Fibroblast of peridontal ligament (primary cell): ENCODE measurements around the gene SLMAP.
"Not testable (repeated sequence)": the region's sequence is repeated elsewhere in the genome, so short reads cannot be mapped to it uniquely, and the experiment has no call there.

Experiments used
- DNase-seq: peaks from one replicate; pipeline ENCODE4 v3.0.0-alpha.2; 2010; ENCODE audit errors: extremely low read depth

Gene SLMAP

GRCh38 chr3:57826952-57827723 is 71.0 kb downstream of the SLMAP start:
- no peak for DNase-seq

DNA sequence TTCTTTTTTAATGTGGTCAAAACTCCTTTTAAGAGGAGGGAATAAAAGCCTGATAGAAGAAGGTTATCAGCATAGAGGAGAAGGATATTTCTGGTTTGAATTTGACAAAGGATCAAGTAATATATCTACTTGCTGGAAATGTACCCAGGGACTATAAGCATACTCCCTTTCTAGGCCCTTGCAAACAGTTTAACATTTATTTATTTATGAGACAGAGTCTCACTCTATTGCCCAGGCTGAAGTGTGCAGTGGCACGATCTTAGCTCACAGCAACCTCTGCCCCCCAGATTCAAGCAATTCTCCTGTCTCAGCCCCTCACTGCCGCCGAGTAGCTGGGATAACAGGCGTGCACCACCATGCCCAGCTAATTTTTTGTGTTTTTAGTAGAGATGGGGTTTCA is 71.6 kb downstream of the SLMAP start:
- no peak for DNase-seq

DNA sequence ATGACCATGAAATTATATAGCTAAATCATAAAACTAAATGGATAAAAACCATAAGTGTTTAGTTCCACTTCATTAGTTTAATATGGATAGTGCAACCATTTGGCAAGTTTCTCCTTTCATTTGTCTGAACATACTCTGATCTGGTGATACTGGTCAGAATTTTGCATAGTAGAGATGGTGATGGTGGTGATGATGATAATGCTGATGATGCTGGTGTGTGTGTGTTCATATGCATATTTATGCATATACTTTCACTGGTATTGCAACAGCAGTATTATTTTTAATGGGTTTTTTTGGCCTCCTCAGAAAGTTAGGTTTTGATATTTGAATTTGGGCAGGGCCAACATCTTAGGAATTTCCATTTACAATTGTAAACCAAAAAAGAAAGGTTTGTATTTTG is 76.4 kb downstream of the SLMAP start:
- DNase-seq, result no peak

DNA sequence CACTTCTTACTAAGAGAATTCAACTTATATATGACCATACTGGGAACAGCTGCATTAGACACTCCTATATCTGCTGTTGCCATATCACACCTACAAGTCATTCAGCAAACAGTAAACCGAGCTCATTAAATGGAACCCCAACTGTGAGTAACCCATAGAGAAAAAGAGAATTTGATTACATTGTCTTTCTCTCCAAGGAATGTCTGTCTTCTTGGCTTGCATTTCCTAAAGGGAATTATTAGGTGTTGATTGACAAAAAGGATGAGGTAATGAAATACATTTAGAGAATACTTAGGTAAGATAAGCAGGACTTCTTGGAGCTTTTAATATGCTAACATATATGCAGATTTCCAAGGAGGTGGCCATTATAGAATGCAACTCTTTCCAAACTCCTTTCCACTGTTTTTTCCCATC is 76.8 kb downstream of the SLMAP start:
- DNase-seq, result no peak

- no peak for DNase-seq
These were observed 77.7 kb downstream of the SLMAP start for GRCh38 chr3:57833763-57834162.

- no peak for DNase-seq
These were observed 81.6 kb downstream of the SLMAP start for GRCh38 chr3:57837686-57838085.

- no peak for DNase-seq
These were observed 82.5 kb downstream of the SLMAP start for GRCh38 chr3:57838627-57839026.

DNA sequence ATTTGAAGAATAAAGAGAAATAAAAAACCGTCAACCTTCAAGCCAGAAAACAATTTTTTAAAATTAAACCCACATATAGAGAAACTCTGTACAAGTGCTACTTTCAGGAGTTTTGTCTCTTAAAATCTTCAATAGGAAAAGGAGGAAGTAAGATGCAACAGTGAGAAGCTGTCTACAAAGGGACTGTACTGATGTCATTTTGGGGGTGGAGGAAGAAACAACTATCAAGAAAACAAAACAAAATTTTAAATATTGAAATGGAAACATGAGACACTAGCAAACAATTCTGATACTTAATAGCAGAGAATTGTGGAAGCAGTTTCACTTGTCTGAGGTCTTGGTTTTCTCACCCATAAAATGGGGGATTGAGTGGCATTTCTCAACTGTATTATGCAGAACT is 84.4 kb downstream of the SLMAP start:
- DNase-seq, result no peak

DNA sequence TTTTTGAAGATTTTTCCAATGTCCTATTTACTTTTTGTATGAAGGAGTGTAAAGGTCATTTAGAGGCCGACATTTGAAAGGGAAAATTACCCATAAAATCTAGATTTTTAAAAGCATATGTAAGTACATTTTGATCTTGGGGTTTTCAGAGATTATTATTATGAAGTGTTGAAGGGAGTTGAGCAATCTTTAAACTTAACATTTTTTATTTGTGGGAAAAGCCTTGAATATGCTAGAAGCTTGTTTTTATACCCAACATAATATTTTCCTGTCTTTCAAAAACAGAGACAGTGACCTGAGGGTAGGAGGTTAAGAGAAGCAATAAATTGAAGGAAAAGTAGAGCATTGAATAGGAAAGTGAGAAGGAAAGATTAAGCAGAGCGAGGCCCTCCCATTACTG is 85.7 kb downstream of the SLMAP start:
- no peak for DNase-seq

DNA sequence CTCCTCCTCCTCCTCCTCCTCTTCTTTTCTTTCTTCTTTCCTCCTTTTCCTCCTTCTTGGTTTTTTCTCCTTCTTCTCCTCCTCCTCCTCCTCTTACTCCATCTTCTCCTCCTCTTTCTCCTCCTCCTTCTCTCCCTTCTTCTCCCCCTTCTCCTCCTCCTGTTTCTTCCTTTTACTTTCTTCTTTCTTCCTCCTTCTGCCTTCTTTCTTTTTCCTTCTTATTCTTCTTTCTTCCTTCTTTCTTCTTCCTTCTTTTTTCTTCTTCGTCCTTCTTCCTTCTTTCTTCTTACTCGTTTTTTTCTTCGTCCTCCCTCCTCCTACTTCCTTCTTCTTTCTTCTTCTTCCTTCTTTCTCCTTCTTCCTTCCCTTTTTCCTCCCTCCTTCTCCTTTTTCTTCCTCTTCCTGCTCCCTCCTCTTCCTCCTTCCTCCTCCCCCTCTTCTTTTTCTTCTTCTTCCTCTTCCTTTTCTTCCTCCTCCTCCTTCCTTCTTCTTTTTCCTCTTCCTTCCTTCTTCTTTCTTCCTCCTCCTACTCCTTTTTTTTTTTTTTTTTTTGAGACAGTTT is 92.1 kb downstream of the SLMAP start:
- no peak for DNase-seq

GRCh38 chr3:57851304-57851703 is 95.2 kb downstream of the SLMAP start:
- no peak for DNase-seq

DNA sequence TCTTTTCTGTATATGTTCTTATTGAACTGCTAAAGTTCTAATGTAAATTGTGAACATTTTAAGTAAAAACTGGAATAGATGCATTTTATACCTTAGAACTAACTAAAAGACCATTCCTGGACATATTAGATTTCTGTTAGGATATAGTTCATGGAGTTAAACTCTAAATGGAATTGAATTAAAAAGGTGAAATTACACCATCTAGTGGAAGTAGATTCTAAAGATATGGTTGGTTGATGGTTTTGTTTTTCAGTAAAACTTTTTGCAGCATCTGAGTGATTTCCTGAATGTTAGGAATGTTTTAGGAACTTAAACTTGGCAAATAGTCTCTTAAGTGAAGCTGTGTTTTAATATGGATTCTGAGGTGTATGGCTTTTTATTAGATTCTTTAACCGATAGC is 96.8 kb downstream of the SLMAP start:
- peak; percentile 67 for DNase-seq

DNA sequence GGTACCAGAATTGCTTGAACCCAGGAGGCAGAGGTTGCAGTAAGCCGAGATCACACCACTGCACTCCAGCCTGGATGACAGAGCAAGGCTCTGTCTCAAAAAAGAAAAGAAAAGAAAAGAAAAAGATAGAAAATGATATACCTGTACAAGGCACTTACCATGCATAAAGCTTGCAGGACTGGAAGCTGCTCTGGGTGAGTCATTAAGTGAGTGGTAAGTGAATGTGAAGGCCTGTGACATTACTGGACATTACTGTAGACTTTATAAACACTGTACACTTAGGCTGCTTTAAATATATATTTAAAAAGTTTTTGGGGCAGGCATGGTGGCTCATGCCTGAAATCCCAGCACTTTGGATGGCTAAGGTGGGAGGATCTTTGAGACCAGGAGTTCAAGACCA is 99.2 kb downstream of the SLMAP start:
- DNase-seq, result peak; percentile 28

GRCh38 chr3:57855943-57856342 is 99.8 kb downstream of the SLMAP start:
- no peak for DNase-seq

- peak; percentile 23 for DNase-seq
These were observed 100.6 kb downstream of the SLMAP start for GRCh38 chr3:57856675-57857074.

- no peak for DNase-seq
These were observed 106.8 kb downstream of the SLMAP start for GRCh38 chr3:57862894-57863293.

GRCh38 chr3:57863380-57863779 is 107.3 kb downstream of the SLMAP start:
- no peak for DNase-seq

DNA sequence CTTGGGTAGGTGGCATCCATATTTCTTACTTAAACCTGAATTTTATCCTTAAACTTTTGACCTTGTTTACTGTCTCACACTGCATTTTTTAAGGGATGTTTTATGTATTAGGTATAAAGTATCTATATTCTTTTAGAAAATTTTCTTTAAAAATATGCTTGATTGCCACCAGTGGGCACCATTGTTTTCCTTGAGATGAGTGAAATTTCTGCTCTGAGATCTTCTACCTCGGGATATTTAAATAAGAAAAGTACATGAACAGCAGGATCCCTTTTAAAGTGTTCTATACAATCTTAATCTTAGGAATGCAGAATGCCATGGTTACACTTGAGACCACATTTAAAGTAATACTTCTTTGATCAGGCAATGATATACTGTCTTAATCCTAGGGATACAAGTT is 108.7 kb downstream of the SLMAP start:
- peak; percentile 67 for DNase-seq

DNA sequence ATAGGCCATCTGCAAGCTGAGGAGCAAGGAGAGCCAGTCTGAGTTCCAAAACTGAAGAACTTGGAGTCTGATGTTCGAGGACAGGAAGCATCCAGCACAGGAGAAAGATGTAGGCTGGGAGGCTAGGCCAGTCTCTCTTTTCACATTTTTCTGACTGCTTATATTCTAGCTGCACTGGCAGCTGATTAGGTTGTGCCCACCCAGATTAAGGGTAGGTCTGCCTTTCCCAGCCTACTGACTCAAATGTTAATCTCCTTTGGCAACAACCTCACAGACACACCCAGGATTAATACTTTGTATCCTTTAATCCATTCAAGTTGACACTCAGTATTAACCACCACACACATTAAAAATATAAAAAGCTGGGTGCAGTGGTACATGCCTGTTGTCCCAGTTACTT is 113.0 kb downstream of the SLMAP start:
- not testable (repeated sequence) for DNase-seq

DNA sequence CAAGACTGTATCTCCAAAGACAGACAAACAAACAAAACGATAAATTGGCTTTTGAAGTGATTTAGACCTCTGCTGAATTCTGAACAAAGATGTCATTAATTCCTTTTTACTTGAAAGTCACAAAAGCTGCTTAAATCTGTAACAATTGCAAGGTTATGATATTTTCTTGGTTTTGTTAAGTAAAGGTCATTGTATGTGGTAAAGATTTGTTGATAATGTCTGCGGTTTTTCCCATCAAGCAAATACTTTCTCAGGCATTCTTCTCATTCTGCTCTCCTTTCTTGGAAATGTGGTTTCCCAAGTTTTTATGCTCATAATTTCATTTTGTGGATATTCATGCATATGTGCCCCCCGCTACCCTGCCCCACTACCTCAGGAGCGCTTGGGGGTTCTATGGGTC is 116.5 kb downstream of the SLMAP start:
- peak; percentile 79 for DNase-seq

- DNase-seq, result no peak
These were observed 120.5 kb downstream of the SLMAP start for GRCh38 chr3:57876632-57877031.

DNA sequence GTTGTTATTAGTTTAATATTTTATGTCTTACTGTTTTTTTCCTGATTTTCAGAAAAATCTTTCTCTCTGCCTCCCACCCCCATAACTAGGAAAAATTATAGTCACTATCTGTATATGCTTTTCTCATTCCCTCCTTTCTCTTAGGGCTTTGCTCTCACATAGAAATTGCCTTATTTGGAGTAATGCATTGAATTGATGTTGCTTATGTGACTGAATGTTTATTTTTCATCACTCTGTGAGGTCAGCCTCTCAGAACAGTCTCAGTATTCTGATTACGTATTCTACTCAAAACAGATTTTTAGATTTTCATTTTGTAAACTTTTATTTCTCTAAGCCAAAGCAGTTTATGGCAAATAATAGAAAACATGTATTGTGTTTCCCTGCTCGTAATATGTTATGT is 121.0 kb downstream of the SLMAP start:
- DNase-seq, result peak; percentile 91

GRCh38 chr3:57884436-57884835 is 128.3 kb downstream of the SLMAP start:
- DNase-seq, result not testable (repeated sequence)

DNA sequence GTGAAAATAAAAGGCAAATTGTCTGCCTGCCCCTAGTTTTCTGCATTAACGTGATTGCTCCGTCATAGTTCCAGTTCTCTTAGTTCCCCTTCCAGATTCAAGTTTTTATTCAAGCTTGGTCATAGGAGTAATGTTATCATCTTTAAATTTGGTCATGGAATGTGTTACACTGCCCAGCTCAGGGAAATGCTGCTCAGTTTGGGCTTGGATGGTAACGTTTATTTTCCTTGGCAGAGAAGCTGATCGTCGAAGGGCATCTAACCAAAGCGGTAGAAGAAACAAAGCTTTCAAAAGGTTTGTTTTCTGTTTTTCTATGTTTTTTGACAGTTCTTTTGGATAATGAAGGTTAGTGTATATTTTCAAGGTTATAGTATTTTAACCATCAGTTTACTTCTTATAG is 133.7 kb downstream of the SLMAP start:
- DNase-seq, result peak; percentile 87
